ENCODE data around the gene PDE8A. TPM values are rescaled to one million over a fixed set of nuclear protein-coding genes. Genes with fewer than 3 reads are reported as not detected.

PDE8A gene
- total and polyA plus RNA-seq, 2 experiments from 2014 or later: 5.6 to 7.5 TPM

- TF ChIP-seq ZNF331 (CRISPR knock-in tag; IDR thresholded peaks at IDR 0.05; ENCODE audit: low read depth): no peak
- no peak for TF ChIP-seq JUNB (IDR thresholded peaks at IDR 0.05; ENCODE audit: unreplicated experiment)
Observed at GRCh38 chr15:85013785-85014184, 32.1 kb downstream of the PDE8A start (continued).

GRCh38 chr15:85014932-85015331 lies 33.3 kb downstream of the PDE8A start:
- Mint-ChIP-seq H3K27ac (no peak overlapping the region), H3K4me1 (peaks cover 10% of the 10 kb centered on the region), H3K36me3 (ENCODE audit: low read depth) (no peaks in the 10 kb centered on the region), H3K9me3 (no peaks in the 10 kb centered on the region), H3K27me3 (ENCODE audit: insufficient read depth, low read depth, poor library complexity) (peaks cover 2% of the 10 kb centered on the region), H3K4me3 (no peak overlapping the region)
- Histone ChIP-seq H3K4me1 (ENCODE audit: insufficient read depth) (0 out of 2 replicates have a peak, but pooled peaks cover 5% of the 10 kb centered on the region), H3K4me3 (no peak overlapping the region), H3K9me2 (ENCODE audit: insufficient read depth) (no peaks in the 10 kb centered on the region), H3K4me2 (no peak overlapping the region), H3K27ac (ENCODE audit: low read depth) (no peak overlapping the region), H4K20me1 (replicated peaks; ENCODE audit: insufficient read depth) (no peaks in the 10 kb centered on the region), H3K79me2 (replicated peaks; ENCODE audit: insufficient read depth) (peaks cover 13% of the 10 kb centered on the region), H3K36me3 (ENCODE audit: insufficient read depth) (no peaks in the 10 kb centered on the region), H2AFZ (no peak overlapping the region), H3K27me3 (ENCODE audit: insufficient read depth) (no peaks in the 10 kb centered on the region), H3F3A (replicated peaks; ENCODE audit: low read depth) (no peaks in the 10 kb centered on the region)
- no peak for TF ChIP-seq ETS1 (IDR thresholded peaks at IDR 0.05)
- TF ChIP-seq EZH2 (IDR thresholded peaks at IDR 0.05; ENCODE audit: low read depth, unreplicated experiment): no peak
- TF ChIP-seq STAT1 (IDR thresholded peaks at IDR 0.05; ENCODE audit: unreplicated experiment): no peak
- no peak for TF ChIP-seq CTCF (conservative IDR thresholded peaks at IDR 0.05; ENCODE audit: low read depth in 2 of 2)
- no peak for TF ChIP-seq EZH2phosphoT487 (IDR thresholded peaks at IDR 0.05; ENCODE audit: unreplicated experiment)
- no peak for TF ChIP-seq ZNF331 (CRISPR knock-in tag; IDR thresholded peaks at IDR 0.05; ENCODE audit: low read depth)
- TF ChIP-seq REST (IDR thresholded peaks at IDR 0.05; ENCODE audit: unreplicated experiment): no peak
- no peak for TF ChIP-seq JUNB (IDR thresholded peaks at IDR 0.05; ENCODE audit: unreplicated experiment)
- no peak for TF ChIP-seq ZNF462 (CRISPR knock-in tag; IDR thresholded peaks at IDR 0.05)
- no peak for TF ChIP-seq CREB1 (CRISPR knock-in tag; IDR thresholded peaks at IDR 0.05; ENCODE audit: low read depth)
- no peak for TF ChIP-seq ZNF114 (CRISPR knock-in tag; IDR thresholded peaks at IDR 0.05)
- no peak for TF ChIP-seq NANOG (IDR thresholded peaks at IDR 0.05; ENCODE audit: borderline replicate concordance)
- TF ChIP-seq POLR2AphosphoS5 (IDR thresholded peaks at IDR 0.05; ENCODE audit: low read depth): no peak
- DNase-seq (ENCODE audit: low spot score) (no peak), ATAC-seq (no peak)
